ENCODE measurements around the gene STXBP5. TPM values are rescaled to one million over a fixed set of nuclear protein-coding genes. Genes with fewer than 3 reads are reported as not detected.

The STXBP5 gene
- total and polyA plus RNA-seq, 2 of the 13 experiments (the other 11 are each of a cell fraction or from before 2014, with no cell fraction given): 8.8 to 19.4 TPM

- TF ChIP-seq, protein P1, sequence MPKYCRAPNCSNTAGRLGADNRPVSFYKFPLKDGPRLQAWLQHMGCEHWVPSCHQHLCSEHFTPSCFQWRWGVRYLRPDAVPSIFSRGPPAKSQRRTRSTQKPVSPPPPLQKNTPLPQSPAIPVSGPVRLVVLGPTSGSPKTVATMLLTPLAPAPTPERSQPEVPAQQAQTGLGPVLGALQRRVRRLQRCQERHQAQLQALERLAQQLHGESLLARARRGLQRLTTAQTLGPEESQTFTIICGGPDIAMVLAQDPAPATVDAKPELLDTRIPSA (CRISPR knock-in tag; IDR thresholded peaks at IDR 0.05; ENCODE audit: borderline replicate concordance): no peak
- TF ChIP-seq ZMYM3 (CRISPR knock-in tag; IDR thresholded peaks at IDR 0.05) (no peak), ZNF574 (CRISPR knock-in tag; IDR thresholded peaks at IDR 0.05) (peak; percentile 71), NFE2L1 (CRISPR knock-in tag; IDR thresholded peaks at IDR 0.05; ENCODE audit: borderline replicate concordance) (no peak), CCAR2 (optimal IDR thresholded peaks at IDR 0.05; ENCODE audit: low read depth, low read length) (no peak), NR3C1 (CRISPR knock-in tag; IDR thresholded peaks at IDR 0.05) (no peak), ZNF557 (CRISPR knock-in tag; IDR thresholded peaks at IDR 0.05) (no peak), HHEX (CRISPR knock-in tag; IDR thresholded peaks at IDR 0.05) (peak; percentile 91), AHR (CRISPR knock-in tag; IDR thresholded peaks at IDR 0.05) (no peak), ZBTB7A (CRISPR knock-in tag; IDR thresholded peaks at IDR 0.05) (peak; percentile 44; the same call in 1 of the 2 replicates), CHCHD3 (CRISPR knock-in tag; IDR thresholded peaks at IDR 0.05) (no peak), ZBTB33 (CRISPR knock-in tag; IDR thresholded peaks at IDR 0.05) (peak; percentile 17; the same call in 1 of the 2 replicates), ZNF776 (CRISPR knock-in tag; IDR thresholded peaks at IDR 0.05) (no peak), ZFY (CRISPR knock-in tag; IDR thresholded peaks at IDR 0.05) (no peak), ZNF891 (CRISPR knock-in tag; IDR thresholded peaks at IDR 0.05) (no peak), ZNF335 (CRISPR knock-in tag; IDR thresholded peaks at IDR 0.05) (no peak), KLF16 (CRISPR knock-in tag; IDR thresholded peaks at IDR 0.05) (peak in 1 of 2 experiments; percentile 96; a peak in 2 of 4 replicates)
- TF ChIP-seq, protein P2, sequence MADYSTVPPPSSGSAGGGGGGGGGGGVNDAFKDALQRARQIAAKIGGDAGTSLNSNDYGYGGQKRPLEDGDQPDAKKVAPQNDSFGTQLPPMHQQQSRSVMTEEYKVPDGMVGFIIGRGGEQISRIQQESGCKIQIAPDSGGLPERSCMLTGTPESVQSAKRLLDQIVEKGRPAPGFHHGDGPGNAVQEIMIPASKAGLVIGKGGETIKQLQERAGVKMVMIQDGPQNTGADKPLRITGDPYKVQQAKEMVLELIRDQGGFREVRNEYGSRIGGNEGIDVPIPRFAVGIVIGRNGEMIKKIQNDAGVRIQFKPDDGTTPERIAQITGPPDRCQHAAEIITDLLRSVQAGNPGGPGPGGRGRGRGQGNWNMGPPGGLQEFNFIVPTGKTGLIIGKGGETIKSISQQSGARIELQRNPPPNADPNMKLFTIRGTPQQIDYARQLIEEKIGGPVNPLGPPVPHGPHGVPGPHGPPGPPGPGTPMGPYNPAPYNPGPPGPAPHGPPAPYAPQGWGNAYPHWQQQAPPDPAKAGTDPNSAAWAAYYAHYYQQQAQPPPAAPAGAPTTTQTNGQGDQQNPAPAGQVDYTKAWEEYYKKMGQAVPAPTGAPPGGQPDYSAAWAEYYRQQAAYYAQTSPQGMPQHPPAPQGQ (CRISPR knock-in tag; IDR thresholded peaks at IDR 0.05; ENCODE audit: borderline replicate concordance): no peak
- TF ChIP-seq, protein P3, sequence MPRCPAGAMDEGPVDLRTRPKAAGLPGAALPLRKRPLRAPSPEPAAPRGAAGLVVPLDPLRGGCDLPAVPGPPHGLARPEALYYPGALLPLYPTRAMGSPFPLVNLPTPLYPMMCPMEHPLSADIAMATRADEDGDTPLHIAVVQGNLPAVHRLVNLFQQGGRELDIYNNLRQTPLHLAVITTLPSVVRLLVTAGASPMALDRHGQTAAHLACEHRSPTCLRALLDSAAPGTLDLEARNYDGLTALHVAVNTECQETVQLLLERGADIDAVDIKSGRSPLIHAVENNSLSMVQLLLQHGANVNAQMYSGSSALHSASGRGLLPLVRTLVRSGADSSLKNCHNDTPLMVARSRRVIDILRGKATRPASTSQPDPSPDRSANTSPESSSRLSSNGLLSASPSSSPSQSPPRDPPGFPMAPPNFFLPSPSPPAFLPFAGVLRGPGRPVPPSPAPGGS (CRISPR knock-in tag; IDR thresholded peaks at IDR 0.05): no peak
- TF ChIP-seq, protein P4, sequence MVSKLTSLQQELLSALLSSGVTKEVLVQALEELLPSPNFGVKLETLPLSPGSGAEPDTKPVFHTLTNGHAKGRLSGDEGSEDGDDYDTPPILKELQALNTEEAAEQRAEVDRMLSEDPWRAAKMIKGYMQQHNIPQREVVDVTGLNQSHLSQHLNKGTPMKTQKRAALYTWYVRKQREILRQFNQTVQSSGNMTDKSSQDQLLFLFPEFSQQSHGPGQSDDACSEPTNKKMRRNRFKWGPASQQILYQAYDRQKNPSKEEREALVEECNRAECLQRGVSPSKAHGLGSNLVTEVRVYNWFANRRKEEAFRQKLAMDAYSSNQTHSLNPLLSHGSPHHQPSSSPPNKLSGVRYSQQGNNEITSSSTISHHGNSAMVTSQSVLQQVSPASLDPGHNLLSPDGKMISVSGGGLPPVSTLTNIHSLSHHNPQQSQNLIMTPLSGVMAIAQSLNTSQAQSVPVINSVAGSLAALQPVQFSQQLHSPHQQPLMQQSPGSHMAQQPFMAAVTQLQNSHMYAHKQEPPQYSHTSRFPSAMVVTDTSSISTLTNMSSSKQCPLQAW (CRISPR knock-in tag; IDR thresholded peaks at IDR 0.05): peak; percentile 54
Measured at GRCh38 chr6:147192278-147192911, 11.8 kb upstream of the STXBP5 start (continued).
